HG03175 (cell line): ENCODE results near the gene CAMKV.
"Not testable (repeated sequence)": the region's sequence is repeated elsewhere in the genome, so short reads cannot be mapped to it uniquely, and the experiment has no call there.

Experiments
- ATAC-seq: cut with Tn5 transposase; IDR thresholded peaks from one replicate; pipeline ENCODE4 v1.9.1; 2021; ENCODE audit warnings: mild to moderate bottlenecking, moderate library complexity; ENCODE audit not compliant: unreplicated experiment

Gene CAMKV

GRCh38 chr3:49869525-49870126 is at the start of gene CAMKV:
TSS of gene CAMKV (minus strand) at chr3:49869906. CDS start at chr3:49862388, 7,518 bp downstream.
- no peak for ATAC-seq

- ATAC-seq, result not testable (repeated sequence)
Measured at GRCh38 chr3:49917806-49918590, 48.3 kb upstream of the CAMKV start.

- ATAC-seq, result no peak
Measured at GRCh38 chr3:49916686-49917085, 47.0 kb upstream of the CAMKV start.

- ATAC-seq, result no peak
Measured at GRCh38 chr3:49914906-49915305, 45.2 kb upstream of the CAMKV start.

GRCh38 chr3:49912881-49913281 is 43.2 kb upstream of the CAMKV start:
- no peak for ATAC-seq

GRCh38 chr3:49911611-49912010 is 41.9 kb upstream of the CAMKV start:
- ATAC-seq, result no peak

- ATAC-seq, result no peak
Measured at GRCh38 chr3:49911124-49911420, 41.4 kb upstream of the CAMKV start.

- ATAC-seq, result no peak
Measured at GRCh38 chr3:49910409-49911123, 40.9 kb upstream of the CAMKV start.

- no peak for ATAC-seq
Measured at GRCh38 chr3:49908373-49909199, 38.9 kb upstream of the CAMKV start.

GRCh38 chr3:49906073-49906743 is 36.5 kb upstream of the CAMKV start:
- ATAC-seq, result no peak

- ATAC-seq, result not testable (repeated sequence)
Measured at GRCh38 chr3:49904448-49904847, 34.7 kb upstream of the CAMKV start.

GRCh38 chr3:49903451-49904424 is 34.0 kb upstream of the CAMKV start, which contains the start of gene MST1R:
TSS of gene MST1R (minus strand) at chr3:49903873. CDS start at chr3:49903609, 264 bp downstream.
- ATAC-seq, result peak; percentile 82

- no peak for ATAC-seq
Measured at GRCh38 chr3:49902511-49903345, 33.0 kb upstream of the CAMKV start.

- ATAC-seq, result no peak
Measured at GRCh38 chr3:49901366-49902339, 31.9 kb upstream of the CAMKV start.

GRCh38 chr3:49900491-49901153 is 30.9 kb upstream of the CAMKV start:
- ATAC-seq, result no peak

GRCh38 chr3:49899815-49900214 is 30.1 kb upstream of the CAMKV start:
- no peak for ATAC-seq

GRCh38 chr3:49898991-49899390 is 29.3 kb upstream of the CAMKV start:
- no peak for ATAC-seq
